ENCODE data around the gene RAB38. TPM values are rescaled to one million over a fixed set of nuclear protein-coding genes. Genes with fewer than 3 reads are reported as not detected.

RAB38 gene
- total RNA-seq, 1 experiment from 2014 or later, result 12.7 TPM

DNA sequence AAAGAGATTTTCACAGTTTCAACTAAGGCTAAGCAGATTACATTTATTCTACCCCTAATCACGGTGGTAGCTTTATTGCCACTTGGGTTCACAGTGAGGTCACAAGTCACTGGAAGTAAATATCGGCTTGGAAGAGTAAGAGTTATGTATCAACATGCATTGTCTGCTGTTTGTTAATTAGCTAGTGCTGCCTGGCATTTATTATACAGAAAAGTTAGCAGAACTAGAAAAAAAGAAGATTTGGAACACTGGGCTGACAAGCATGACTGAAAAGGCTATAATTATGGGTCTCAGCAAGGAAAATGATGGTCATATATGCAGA lies 13.7 kb upstream of the RAB38 start:
- Histone ChIP-seq H4K20me1 (ENCODE audit: insufficient read depth) (no peaks in the 10 kb centered on the region), H3K4me1 (replicated peaks; ENCODE audit: insufficient read depth) (no peaks in the 10 kb centered on the region), H2AFZ (no peak overlapping the region), H3K27ac (no peak overlapping the region), H3K36me3 (ENCODE audit: low read depth) (no peaks in the 10 kb centered on the region), H3K27me3 (ENCODE audit: insufficient read depth, low read depth) (no peaks in the 10 kb centered on the region), H3F3A (ENCODE audit: insufficient read depth, low read depth) (no peaks in the 10 kb centered on the region), H3K9me3 (ENCODE audit: insufficient read depth, low read depth) (no peaks in the 10 kb centered on the region), H3K4me2 (no peak overlapping the region), H3K4me3 (no peak overlapping the region), H3K9me2 (ENCODE audit: insufficient read depth) (no peaks in the 10 kb centered on the region), H3K79me2 (ENCODE audit: low read depth) (no peaks in the 10 kb centered on the region)
- DNase-seq, result no peak
- TF ChIP-seq, protein P1, sequence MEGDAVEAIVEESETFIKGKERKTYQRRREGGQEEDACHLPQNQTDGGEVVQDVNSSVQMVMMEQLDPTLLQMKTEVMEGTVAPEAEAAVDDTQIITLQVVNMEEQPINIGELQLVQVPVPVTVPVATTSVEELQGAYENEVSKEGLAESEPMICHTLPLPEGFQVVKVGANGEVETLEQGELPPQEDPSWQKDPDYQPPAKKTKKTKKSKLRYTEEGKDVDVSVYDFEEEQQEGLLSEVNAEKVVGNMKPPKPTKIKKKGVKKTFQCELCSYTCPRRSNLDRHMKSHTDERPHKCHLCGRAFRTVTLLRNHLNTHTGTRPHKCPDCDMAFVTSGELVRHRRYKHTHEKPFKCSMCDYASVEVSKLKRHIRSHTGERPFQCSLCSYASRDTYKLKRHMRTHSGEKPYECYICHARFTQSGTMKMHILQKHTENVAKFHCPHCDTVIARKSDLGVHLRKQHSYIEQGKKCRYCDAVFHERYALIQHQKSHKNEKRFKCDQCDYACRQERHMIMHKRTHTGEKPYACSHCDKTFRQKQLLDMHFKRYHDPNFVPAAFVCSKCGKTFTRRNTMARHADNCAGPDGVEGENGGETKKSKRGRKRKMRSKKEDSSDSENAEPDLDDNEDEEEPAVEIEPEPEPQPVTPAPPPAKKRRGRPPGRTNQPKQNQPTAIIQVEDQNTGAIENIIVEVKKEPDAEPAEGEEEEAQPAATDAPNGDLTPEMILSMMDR (conservative IDR thresholded peaks at IDR 0.05), result no peak
- no peak for TF ChIP-seq EZH2 (IDR thresholded peaks at IDR 0.05; ENCODE audit: low read depth)
- intact Hi-C loops (cut with micrococcal nuclease; ENCODE audit: unreplicated experiment), result no loop called here
- CTCF ChIA-PET, result no interaction called here
- no TSS peak for BruUV-seq (replicated peaks)
- POLR2A ChIA-PET (ENCODE audit: unreplicated experiment), result no interaction called here

GRCh38 chr11:88188251-88188931 lies 13.1 kb upstream of the RAB38 start:
- CTCF ChIA-PET, result no interaction called here
- POLR2A ChIA-PET (ENCODE audit: unreplicated experiment), result no interaction called here
- Histone ChIP-seq H3K4me2 (no peak overlapping the region), H4K20me1 (ENCODE audit: insufficient read depth) (no peaks in the 10 kb centered on the region), H3K9me3 (ENCODE audit: insufficient read depth, low read depth) (no peaks in the 10 kb centered on the region), H3K27me3 (ENCODE audit: insufficient read depth, low read depth) (no peaks in the 10 kb centered on the region), H2AFZ (no peak overlapping the region), H3K4me3 (no peak overlapping the region), H3K27ac (no peak overlapping the region), H3F3A (ENCODE audit: insufficient read depth, low read depth) (no peaks in the 10 kb centered on the region), H3K79me2 (ENCODE audit: low read depth) (no peaks in the 10 kb centered on the region), H3K36me3 (ENCODE audit: low read depth) (no peaks in the 10 kb centered on the region), H3K4me1 (replicated peaks; ENCODE audit: insufficient read depth) (0 out of 2 replicates have a peak, but pooled peaks cover under 1% of the 10 kb centered on the region), H3K9me2 (ENCODE audit: insufficient read depth) (no peaks in the 10 kb centered on the region)
- no peak for TF ChIP-seq EZH2 (IDR thresholded peaks at IDR 0.05; ENCODE audit: low read depth)
- TF ChIP-seq, protein P1 (conservative IDR thresholded peaks at IDR 0.05), result no peak
- no peak for DNase-seq
- no TSS peak for BruUV-seq (replicated peaks)
- intact Hi-C loops (cut with micrococcal nuclease; ENCODE audit: unreplicated experiment), result no loop called here

- Histone ChIP-seq H3K9me3 (ENCODE audit: insufficient read depth, low read depth) (no peaks in the 10 kb centered on the region), H4K20me1 (ENCODE audit: insufficient read depth) (no peaks in the 10 kb centered on the region), H2AFZ (0 out of 2 replicates have a peak overlapping the region, but pooled peaks have one; percentile 17), H3K27me3 (ENCODE audit: insufficient read depth, low read depth) (no peaks in the 10 kb centered on the region), H3K79me2 (ENCODE audit: low read depth) (no peaks in the 10 kb centered on the region), H3K27ac (no peak overlapping the region), H3K36me3 (ENCODE audit: low read depth) (no peaks in the 10 kb centered on the region), H3K9me2 (ENCODE audit: insufficient read depth) (no peaks in the 10 kb centered on the region), H3K4me2 (no peak overlapping the region), H3K4me3 (no peak overlapping the region), H3K4me1 (replicated peaks; ENCODE audit: insufficient read depth) (peaks cover 31% of the 10 kb centered on the region), H3F3A (ENCODE audit: insufficient read depth, low read depth) (peaks cover 5% of the 10 kb centered on the region; the same call in 1 of the 2 replicates)
- BruUV-seq (replicated peaks), result no TSS peak
- no peak for TF ChIP-seq EZH2 (IDR thresholded peaks at IDR 0.05; ENCODE audit: low read depth)
- ChIA-PET CTCF (no interaction called here), POLR2A (ENCODE audit: unreplicated experiment) (interaction anchor here (0.6 kb wide), 2 partner anchors 112 to 1291 kb away, joined by 3 to 4 read pairs; no protein-coding TSS in a partner anchor)
- intact Hi-C loops (cut with micrococcal nuclease; ENCODE audit: unreplicated experiment), result no loop called here
- DNase-seq, result peak; percentile 22 to 53
Observed at GRCh38 chr11:88183233-88183632, 8.0 kb upstream of the RAB38 start.

DNA sequence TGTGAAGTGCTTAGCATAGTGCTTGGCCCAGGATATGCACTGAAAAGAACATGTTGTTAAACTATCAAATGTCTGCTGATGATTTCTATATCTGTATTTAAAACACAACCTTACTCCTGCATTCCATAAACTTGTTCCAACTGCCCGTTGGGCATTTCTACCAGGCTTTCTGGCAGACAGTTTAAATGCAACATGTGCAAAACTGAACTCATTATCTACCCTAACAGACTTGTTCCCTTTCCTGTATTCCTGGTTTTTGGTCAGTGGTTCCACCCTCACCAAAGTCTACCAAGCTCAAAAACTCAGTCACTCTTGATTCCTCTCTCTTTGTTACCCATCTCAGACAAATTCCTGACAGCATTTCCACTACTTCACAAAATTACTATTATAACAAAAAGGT lies 6.5 kb upstream of the RAB38 start:
- Histone ChIP-seq H3K9me3 (ENCODE audit: insufficient read depth, low read depth) (no peaks in the 10 kb centered on the region), H3K36me3 (ENCODE audit: low read depth) (no peaks in the 10 kb centered on the region), H3K4me1 (replicated peaks; ENCODE audit: insufficient read depth) (peaks cover 31% of the 10 kb centered on the region), H3K79me2 (ENCODE audit: low read depth) (no peaks in the 10 kb centered on the region), H3K27me3 (ENCODE audit: insufficient read depth, low read depth) (no peaks in the 10 kb centered on the region), H3K27ac (no peak overlapping the region), H3K4me3 (no peak overlapping the region), H3K9me2 (ENCODE audit: insufficient read depth) (no peaks in the 10 kb centered on the region), H4K20me1 (ENCODE audit: insufficient read depth) (no peaks in the 10 kb centered on the region), H3F3A (ENCODE audit: insufficient read depth, low read depth) (peaks cover 5% of the 10 kb centered on the region; the same call in 1 of the 2 replicates), H2AFZ (no peak overlapping the region), H3K4me2 (no peak overlapping the region)
- intact Hi-C loops (cut with micrococcal nuclease; ENCODE audit: unreplicated experiment), result no loop called here
- DNase-seq, result no peak
- ChIA-PET POLR2A (ENCODE audit: unreplicated experiment) (no interaction called here), CTCF (no interaction called here)
- no peak for TF ChIP-seq EZH2 (IDR thresholded peaks at IDR 0.05; ENCODE audit: low read depth)
- BruUV-seq (replicated peaks), result no TSS peak
